Endothelial cell of umbilical vein (primary cell): ENCODE measurements around the gene PRRT4. TPM values are rescaled to one million over a fixed set of nuclear protein-coding genes. Genes with fewer than 3 reads are reported as not detected.

ENCODE experiments used
- BruUV-seq: library from RNA; stranded (reverse); fragments of 400-500 nt; replicated peaks from 2 replicates; lab custom pipeline; 2021; lab: Mats Ljungman, UMichigan
- CTCF ChIA-PET: fragments of 300-600, 350-600 bp; sonication (Branson Sonifier 250); formaldehyde crosslinking; loops from one replicate; lab custom pipeline; 2021; ENCODE audit warnings: antibody characterized with exemption, inconsistent platforms; lab: Charles Lee
- POLR2A ChIA-PET: fragments of 300-600, 350-600 bp; sonication (Branson Sonifier 250); formaldehyde crosslinking; loops from one replicate; lab custom pipeline; 2021; ENCODE audit warnings: antibody characterized with exemption, inconsistent platforms; lab: Charles Lee
- DNase-seq: peaks from one replicate; pipeline ENCODE4 v3.0.0-alpha.2; 2011; ENCODE audit warnings: low read depth, low spot score
- FAIRE-seq: peaks from 2 replicates; lab custom pipeline; 2011; peaks lifted over from hg19 to GRCh38; lab: Jason Lieb, UNC
- H2AFZ ChIP-seq: 2 replicates; pipeline ENCODE4 v1.6.0; 2012; ENCODE audit warnings: low read depth, low read length, control low read depth, inconsistent platforms
- H3K27ac ChIP-seq: 2 replicates; pipeline ENCODE4 v1.5.1; 2011; ENCODE audit warnings: low read depth, mild to moderate bottlenecking, control low read depth, low read length, moderate library complexity; ENCODE audit not compliant: insufficient read depth
- H3K27me3 ChIP-seq, 2 experiments: 2 replicates each; pipeline versions ENCODE4 v1.6.0 to v1.6.1; 2011; ENCODE audit warnings: low read length in 2 of 2, mixed read lengths in 1 of 2; ENCODE audit not compliant: control insufficient read depth in 2 of 2, insufficient read depth in 2 of 2
- H3K36me3 ChIP-seq, 2 experiments: 2 replicates in 1 of 2; 3 replicates in 1 of 2; pipeline ENCODE4 v1.5.1; 2011; ENCODE audit warnings: low read length in 2 of 2, mild to moderate bottlenecking in 1 of 2, moderate library complexity in 1 of 2; ENCODE audit not compliant: control insufficient read depth in 2 of 2, insufficient read depth in 2 of 2; ENCODE audit errors: extremely low read depth in 1 of 2
- H3K4me1 ChIP-seq: 3 replicates; pipeline ENCODE4 v1.5.1; 2011; ENCODE audit warnings: mild to moderate bottlenecking, low read length; ENCODE audit not compliant: control insufficient read depth, insufficient read depth; ENCODE audit errors: extremely low read depth
- H3K4me2 ChIP-seq: 2 replicates; pipeline ENCODE4 v1.6.1; 2011; ENCODE audit warnings: low read length, control low read depth, mixed read lengths; ENCODE audit not compliant: insufficient read depth
- H3K4me3 ChIP-seq, 3 experiments: fragments of 200-600 bp in 1 of 3; sonication (generic), shearing (Covaris generic) in 1 of 3; replicated peaks in 1 of 3; 2 replicates each; pipeline ENCODE4 v1.5.1; 2011 to 2016; ENCODE audit warnings: control low read depth in 3 of 3, low read length in 3 of 3, mild to moderate bottlenecking in 2 of 3, inconsistent platforms in 1 of 3, low read depth in 1 of 3, moderate library complexity in 1 of 3; ENCODE audit not compliant: insufficient read depth in 1 of 3
- H3K79me2 ChIP-seq: 2 replicates; pipeline ENCODE4 v1.6.0; 2012; ENCODE audit warnings: low read length, inconsistent platforms; ENCODE audit not compliant: control insufficient read depth, insufficient read depth
- H3K9ac ChIP-seq: replicated peaks from 2 replicates; pipeline ENCODE3; 2011; ENCODE audit warnings: low read length, control low read depth; ENCODE audit not compliant: insufficient read depth; ENCODE audit errors: extremely low read depth
- H3K9me1 ChIP-seq: replicated peaks from 3 replicates; pipeline ENCODE4 v1.6.0; 2011; ENCODE audit warnings: mild to moderate bottlenecking, low read length; ENCODE audit not compliant: control insufficient read depth, insufficient read depth; ENCODE audit errors: extremely low read depth
- H3K9me3 ChIP-seq: replicated peaks from 2 replicates; pipeline ENCODE4 v1.5.1; 2012; ENCODE audit warnings: low read length, inconsistent platforms; ENCODE audit not compliant: control insufficient read depth, insufficient read depth
- H4K20me1 ChIP-seq: replicated peaks from 2 replicates; pipeline ENCODE3; 2011; ENCODE audit warnings: mild to moderate bottlenecking, low read length; ENCODE audit not compliant: control insufficient read depth, insufficient read depth; ENCODE audit errors: extremely low read depth
- FOS ChIP-seq: IDR thresholded peaks from 2 replicates; pipeline ENCODE4 v1.6.1; 2011; ENCODE audit warnings: mild to moderate bottlenecking, low read length, moderate library complexity, borderline replicate concordance; ENCODE audit not compliant: insufficient read depth
- GATA2 ChIP-seq: IDR thresholded peaks from 2 replicates; pipeline ENCODE4 v1.7.0; 2011; ENCODE audit warnings: low read depth, mild to moderate bottlenecking, moderate library complexity, mixed read lengths, low read length; ENCODE audit not compliant: insufficient read length, insufficient read depth
- POLR2AphosphoS5 ChIP-seq: IDR thresholded peaks from 2 replicates; pipeline ENCODE4 v1.6.1; 2012; ENCODE audit warnings: low read depth, mild to moderate bottlenecking, control low read depth, low read length, moderate library complexity; ENCODE audit not compliant: insufficient read depth
- dilution Hi-C: fragments of 300-500 bp; cut with MboI; formaldehyde crosslinking; loops from one replicate; pipeline ENCODE4 v1.15.0; 2019; ENCODE audit warnings: low sequenced_read_pairs; ENCODE audit not compliant: extremely low pct_ligation_motif_present
- intact Hi-C: fragments of 100-400 bp; cut with micrococcal nuclease; formaldehyde crosslinking; loops from one replicate; pipeline ENCODE4 v1.10.0; 2022
- polyA plus RNA-seq, 4 experiments: library from polyadenylated mRNA; depleted of rRNA in 3 of 4; stranded (reverse) in 3 of 4; unstranded in 1 of 4; fragments of >200 nt; gene quantifications; 2 replicates each; pipeline versions ENCODE4 v1.2.1 to v1.2.3, GENCODE V29; 2011 to 2012; ENCODE audit warnings: missing spikeins in 1 of 4
- total RNA-seq: library from RNA; stranded (reverse); gene quantifications from 2 replicates; pipeline ENCODE4 v1.2.3, GENCODE V29; 2021
- TF ChIP-seq, protein P1 (sequence below), 2 donors: IDR thresholded peaks; 1 replicate in 1 of 2; 2 replicates in 1 of 2; pipeline ENCODE4 v1.5.1; 2011; ENCODE audit warnings: low read length in 2 of 2, mild to moderate bottlenecking in 2 of 2, moderate library complexity in 2 of 2, control low read depth in 1 of 2, inconsistent platforms in 1 of 2, low read depth in 1 of 2; ENCODE audit not compliant: insufficient read depth in 1 of 2; ENCODE audit errors: extremely low read depth in 1 of 2
- TF ChIP-seq, protein P2 (sequence below): IDR thresholded peaks from 2 replicates; pipeline ENCODE4 v1.6.1; 2011; ENCODE audit not compliant: insufficient read depth, insufficient read length

The PRRT4 gene
- total and polyA plus RNA-seq, 2 donors (not counting 3 experiments of a cell fraction or from before 2014, with no cell fraction given) = 0.03 TPM; not detected in 1

DNA sequence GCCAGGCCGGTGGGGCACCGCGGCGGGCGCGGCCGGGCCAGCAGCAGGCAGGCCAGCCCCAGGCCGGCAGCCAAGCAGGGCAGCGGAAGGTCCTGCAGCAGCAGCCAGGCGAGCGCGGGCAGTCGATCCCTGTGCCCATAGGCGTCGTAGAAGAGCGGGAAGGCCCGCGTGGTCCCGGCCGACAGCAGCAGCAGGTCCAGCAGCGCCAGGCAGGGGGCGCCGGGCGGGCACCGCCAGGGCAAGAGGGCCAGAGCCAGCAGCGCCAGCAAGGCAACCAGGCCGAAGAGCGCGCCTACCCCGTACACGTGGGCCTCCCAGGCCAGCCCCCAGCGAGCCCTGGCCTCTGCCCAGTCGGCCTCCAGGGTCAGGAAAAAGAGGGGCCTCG is 9.3 kb downstream of the PRRT4 start:
- POLR2A ChIA-PET = no interaction called here
- H3K79me2 ChIP-seq = no peaks in the 10 kb centered on the region
- no peak for TF ChIP-seq GATA2
- TF ChIP-seq, protein P1, sequence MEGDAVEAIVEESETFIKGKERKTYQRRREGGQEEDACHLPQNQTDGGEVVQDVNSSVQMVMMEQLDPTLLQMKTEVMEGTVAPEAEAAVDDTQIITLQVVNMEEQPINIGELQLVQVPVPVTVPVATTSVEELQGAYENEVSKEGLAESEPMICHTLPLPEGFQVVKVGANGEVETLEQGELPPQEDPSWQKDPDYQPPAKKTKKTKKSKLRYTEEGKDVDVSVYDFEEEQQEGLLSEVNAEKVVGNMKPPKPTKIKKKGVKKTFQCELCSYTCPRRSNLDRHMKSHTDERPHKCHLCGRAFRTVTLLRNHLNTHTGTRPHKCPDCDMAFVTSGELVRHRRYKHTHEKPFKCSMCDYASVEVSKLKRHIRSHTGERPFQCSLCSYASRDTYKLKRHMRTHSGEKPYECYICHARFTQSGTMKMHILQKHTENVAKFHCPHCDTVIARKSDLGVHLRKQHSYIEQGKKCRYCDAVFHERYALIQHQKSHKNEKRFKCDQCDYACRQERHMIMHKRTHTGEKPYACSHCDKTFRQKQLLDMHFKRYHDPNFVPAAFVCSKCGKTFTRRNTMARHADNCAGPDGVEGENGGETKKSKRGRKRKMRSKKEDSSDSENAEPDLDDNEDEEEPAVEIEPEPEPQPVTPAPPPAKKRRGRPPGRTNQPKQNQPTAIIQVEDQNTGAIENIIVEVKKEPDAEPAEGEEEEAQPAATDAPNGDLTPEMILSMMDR (IDR thresholded peaks at IDR 0.05; ENCODE audit: extremely low read depth in 1 of 2, insufficient read depth in 1 of 2, low read depth in 1 of 2, low read length in 2 of 2) = peak; percentile 74 to 91
- TF ChIP-seq FOS = no peak
- TF ChIP-seq, protein P2, sequence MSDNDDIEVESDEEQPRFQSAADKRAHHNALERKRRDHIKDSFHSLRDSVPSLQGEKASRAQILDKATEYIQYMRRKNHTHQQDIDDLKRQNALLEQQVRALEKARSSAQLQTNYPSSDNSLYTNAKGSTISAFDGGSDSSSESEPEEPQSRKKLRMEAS = peak; percentile 90
- peak; percentile 41 for TF ChIP-seq POLR2AphosphoS5
- no peaks in the 10 kb centered on the region for H3K4me1 ChIP-seq
- H3K4me2 ChIP-seq = no peak overlapping the region
- H4K20me1 ChIP-seq = no peaks in the 10 kb centered on the region
- peaks cover 46 to 51% of the 10 kb centered on the region in 2 experiments for H3K27me3 ChIP-seq
- FAIRE-seq = peak; percentile 40
- H3K4me3 ChIP-seq = no peak overlapping the region
- H3K27ac ChIP-seq = no peak overlapping the region
- DNase-seq = peak; percentile 72
- dilution Hi-C loops (no loop called here), intact Hi-C loops (loop anchor here (1.0 kb wide), 3 partner anchors 9 to 74 kb away; partner anchors contain the start of gene PRRT4)
- H3K9ac ChIP-seq = no peak overlapping the region
- CTCF ChIA-PET = interaction anchor here (1.4 to 16.4 kb wide), 2 partner anchors 10 to 34 kb away, joined by 9 to 778 read pairs; no protein-coding TSS in a partner anchor
- H3K9me3 ChIP-seq = no peaks in the 10 kb centered on the region
- H3K9me1 ChIP-seq = no peaks in the 10 kb centered on the region
- no TSS peak for BruUV-seq
- no peak overlapping the region for H2AFZ ChIP-seq
- H3K36me3 ChIP-seq = no peaks in the 10 kb centered on the region
